ENCODE measurements around the gene NT5C1B.

DNA sequence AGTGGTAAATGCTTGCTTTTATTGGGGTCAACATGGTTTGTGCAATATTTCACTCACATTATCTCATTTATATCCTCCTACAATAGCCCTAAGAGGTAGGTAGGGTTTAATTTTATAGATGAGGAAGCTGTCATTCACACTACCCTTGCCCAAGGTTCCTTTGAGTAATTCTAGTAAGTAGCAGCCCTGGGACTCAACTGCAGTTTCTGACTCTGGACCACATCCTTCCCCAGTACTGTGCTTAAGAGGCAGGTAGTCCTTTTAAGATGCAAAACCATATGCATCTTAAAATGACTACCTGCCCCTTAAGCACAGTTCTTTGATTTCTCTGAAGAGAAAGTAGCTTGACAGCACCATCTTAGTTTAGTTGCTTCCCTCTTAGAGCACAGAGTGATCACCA lies 15.7 kb upstream of the NT5C1B start:
- no peak for TF ChIP-seq EZH2 (IDR thresholded peaks at IDR 0.05)
- TF ChIP-seq CTCF (IDR thresholded peaks at IDR 0.05): no peak
